HG03135 (cell line): ENCODE data around the gene CDC42EP3.

Experiments used
- ATAC-seq: cut with Tn5 transposase; IDR thresholded peaks from one replicate; pipeline ENCODE4 v1.9.1; 2021; ENCODE audit warnings: mild to moderate bottlenecking, moderate library complexity; ENCODE audit not compliant: unreplicated experiment

The CDC42EP3 gene

DNA sequence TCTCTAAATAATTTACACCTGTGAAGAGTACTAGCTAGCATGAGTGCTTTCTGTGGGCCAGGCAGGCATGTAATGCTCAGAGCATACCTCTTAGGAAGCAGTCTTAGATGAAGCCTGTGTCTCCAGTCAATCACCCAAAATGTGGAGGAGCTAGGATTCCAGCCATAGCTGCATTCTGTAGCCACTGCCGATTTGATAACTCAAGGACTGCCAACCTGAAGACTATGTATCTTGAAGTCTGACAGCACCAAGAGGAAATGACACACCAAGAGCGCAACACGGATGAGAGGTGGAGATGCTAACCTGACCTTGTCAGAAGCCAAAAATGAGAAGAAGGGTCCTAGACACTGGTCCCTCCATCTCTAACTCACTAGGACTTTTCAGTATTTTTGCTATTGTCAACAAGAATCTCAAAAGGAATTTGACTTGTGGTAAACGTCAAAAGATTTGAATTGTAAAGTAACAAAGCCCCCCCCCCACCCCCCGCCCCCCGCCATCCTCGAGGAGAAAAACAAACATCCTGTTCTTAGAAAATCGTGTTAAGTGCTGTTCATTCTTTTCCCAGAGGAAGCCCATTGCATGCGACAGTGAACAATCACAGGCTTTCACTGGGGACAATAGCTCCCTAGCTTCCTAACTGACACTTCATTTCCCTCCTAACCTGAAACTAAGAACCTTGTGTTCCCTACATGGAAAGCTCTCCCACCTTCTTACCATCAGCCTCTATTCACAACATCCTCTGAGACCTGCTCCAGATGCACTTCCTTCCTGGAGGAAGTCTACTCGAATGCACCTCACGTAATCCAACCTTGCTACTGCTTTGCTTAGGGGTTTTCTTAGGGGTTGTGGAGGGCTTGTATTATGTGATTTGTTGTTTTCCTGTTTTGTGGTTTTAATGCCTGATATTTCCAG lies 14.7 kb downstream of the CDC42EP3 start:
- ATAC-seq = no peak

DNA sequence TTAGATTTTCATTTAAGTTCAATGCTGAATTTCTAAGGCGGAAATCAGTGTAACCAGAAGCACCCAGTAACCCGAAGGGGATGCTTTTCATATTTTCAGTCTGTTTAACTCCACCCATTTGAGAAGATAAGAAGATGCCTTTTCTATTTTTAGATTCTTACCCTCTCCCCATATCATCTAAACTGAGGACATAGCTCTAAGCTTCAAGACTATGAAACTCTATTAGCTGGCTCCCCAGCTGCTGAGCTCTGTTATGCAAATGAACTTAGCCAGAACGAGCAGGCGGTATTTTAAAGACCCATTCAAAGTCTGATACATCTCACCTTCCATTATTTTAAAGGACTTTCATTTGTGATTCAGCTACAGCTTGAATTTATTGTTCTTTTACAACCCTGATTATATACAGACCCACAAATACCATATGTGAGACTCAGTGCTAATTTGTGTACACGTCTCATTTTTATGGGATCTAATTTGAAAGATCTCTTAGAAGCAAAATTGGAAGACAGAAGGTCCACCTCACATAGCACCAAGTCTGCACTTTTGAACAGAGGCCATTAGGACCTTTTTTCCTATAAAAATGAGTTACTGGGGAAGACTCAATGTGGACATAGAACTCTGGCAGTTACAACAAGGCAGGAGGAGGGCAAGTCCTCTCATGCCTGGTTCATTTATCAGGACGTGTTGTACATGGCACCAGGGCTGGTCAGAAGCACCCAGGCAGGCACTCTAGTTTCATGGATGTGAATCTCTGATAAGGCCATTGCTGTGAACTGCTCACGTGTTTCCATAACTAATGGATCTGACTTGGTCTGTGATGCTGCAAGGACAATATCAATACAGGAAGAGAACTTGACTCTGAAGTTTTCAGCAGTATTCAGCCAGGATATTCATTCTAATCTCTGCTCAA lies 16.3 kb downstream of the CDC42EP3 start:
- ATAC-seq = peak; percentile 78

DNA sequence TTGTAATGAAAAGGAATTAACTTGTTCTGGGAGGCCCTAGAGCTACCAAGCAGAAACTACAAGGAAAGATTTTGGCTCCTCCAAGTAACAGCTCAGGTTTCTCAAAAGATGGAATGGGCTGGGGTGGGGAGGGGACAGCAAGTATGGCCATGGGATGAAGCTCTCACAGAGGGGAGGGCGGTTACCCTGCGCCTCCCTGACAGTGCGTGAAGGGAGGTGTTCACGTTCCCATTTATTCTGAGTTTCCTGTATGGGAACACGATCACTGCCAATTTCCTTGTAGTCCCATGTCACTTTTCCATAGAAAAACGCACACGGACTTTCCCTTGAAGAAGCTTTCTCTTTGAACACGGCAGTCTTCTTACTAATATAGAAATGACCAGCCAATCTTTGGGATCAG lies 17.0 kb downstream of the CDC42EP3 start:
- ATAC-seq = no peak

DNA sequence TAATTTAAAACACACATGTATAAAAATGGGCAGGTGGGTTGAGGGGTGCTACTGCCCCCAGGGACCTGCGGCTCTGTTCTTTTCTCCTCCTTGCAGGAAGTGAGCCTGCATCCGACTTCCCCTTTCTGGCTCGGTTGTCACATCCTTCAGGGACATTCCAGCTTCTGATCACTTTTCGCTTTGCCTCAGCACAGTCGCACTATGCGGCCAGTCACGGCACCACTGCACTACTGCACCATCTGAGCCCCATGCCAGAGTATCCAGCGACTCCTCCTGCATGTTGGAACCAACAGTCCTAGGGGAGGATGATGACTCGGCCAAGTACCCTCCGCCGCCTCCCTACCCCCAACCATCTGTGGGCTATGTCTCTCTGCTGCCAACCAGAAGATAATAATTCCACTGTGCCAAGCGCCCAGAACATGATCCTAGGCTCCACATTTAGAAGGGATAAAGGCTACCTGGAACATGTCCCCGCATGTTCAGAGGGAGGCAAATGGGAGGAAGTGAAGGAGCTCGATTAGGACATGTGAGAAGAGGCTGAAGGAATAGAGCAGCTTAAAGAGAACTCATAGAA lies 17.6 kb downstream of the CDC42EP3 start:
- ATAC-seq = peak; percentile 37

DNA sequence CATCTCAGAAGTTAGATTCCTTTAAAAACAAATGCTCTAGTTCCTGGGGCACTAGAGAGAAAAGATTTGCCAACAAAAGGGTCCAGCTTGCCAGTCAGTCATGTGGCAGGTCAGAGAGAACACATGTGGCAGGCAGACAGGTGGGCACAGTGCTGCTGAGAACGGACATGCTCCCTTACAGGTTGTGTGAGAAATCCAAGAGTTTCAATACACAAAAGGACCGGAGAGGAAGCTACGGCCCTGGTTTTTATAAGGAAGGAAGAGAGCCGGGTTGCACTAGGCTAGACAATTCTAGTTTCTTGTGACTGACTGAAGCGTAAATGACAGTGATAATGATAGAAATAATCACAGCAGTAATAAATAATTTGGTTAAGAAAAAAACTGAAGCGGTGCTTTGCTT lies 18.3 kb downstream of the CDC42EP3 start:
- ATAC-seq = no peak

DNA sequence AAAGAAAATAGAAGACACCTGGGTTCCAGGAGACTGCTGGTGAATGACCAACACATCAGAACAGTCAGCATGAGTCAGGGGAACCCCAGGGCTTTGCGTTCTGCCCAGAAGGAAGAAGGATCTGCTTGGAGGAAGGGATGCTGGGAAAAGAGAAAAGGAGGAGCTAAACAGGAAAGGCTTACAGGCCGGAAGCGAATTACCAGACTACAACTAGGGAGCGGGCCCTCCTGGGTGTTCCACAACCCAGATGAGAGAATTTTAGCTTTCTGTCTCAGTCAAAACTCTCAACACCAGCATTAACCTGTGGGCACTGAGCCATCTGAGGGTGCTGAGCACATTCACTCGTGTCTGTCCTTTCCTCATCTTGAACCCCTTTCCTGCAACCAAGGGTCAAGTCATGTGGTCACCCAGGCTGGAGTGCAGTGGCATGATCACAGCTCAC lies 19.2 kb downstream of the CDC42EP3 start:
- no peak for ATAC-seq

DNA sequence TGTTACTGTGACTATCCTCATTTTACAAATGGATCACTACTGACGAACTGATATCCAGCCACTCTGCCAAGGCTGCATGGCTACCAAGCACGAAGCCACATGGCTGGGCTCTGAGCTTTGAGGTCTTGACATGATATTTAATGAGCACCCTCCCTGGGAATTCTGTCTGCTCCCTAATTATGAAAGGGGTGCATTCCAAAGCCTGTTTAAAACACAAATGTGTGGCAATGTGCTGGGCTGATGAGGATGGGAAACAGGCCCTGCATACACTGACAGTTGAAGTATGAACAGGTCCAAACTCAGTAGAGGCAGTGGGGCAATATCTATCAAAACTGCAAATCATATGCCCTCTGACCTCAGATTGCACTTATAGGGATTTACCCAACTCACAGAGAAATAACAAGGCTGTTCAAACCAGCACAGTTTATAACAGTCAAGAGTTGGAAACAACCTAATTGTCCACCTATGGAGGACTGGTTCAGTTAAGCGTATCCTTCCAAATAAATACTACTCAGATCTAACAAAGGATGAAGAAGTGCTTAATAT lies 20.8 kb downstream of the CDC42EP3 start:
- ATAC-seq = no peak

DNA sequence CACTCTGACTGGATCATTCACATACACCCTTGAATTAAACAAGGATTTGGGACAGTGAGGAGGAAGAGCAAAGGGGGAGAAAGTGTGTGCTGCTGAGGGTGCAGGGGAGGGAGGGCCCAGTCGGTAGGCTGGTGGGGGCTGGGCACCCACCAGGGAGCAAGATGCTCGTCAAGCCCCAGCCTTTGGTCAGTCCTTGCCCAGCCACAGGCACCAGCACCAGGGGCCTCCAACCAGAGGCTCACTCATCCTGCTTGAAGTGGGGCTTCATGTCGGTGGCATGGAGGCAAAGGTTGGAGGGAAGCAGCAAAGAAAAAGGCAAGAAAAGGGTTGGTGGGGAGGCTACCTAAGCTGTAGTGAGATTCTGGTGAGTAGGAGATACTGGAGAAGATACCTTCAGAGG lies 21.9 kb downstream of the CDC42EP3 start:
- no peak for ATAC-seq

DNA sequence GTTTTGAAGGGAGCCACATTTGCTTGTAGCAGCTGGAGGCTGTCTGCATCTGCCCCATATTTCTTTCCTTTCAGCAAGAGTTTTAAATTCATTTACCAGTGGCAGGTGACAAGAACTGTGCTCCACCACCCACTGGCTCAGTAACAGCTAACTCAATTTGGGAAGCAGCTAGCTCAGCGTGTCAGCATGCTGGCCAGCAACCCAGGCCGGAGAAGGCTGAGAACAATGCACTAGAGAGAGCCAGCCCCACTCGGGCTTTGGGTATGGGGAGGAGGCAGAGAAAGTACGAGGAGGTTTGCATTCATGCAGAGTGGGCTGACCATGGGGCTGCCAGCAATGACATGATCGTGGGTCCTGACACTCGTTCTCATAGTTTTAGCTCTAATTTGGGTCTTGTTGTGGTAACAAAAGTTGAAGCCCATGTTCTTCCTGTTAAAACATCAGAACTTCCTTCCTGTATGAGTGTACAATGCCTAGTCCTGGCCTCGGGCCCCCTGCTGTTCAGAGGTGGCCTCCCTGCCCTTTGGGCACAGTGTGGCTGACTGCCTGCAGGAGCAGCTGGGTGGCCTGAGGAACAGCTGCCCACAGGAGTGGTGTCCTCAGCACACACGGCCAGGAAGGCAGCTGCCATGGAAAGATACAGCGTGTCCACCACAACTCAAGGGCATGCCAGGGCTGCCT lies 23.0 kb downstream of the CDC42EP3 start:
- no peak for ATAC-seq

DNA sequence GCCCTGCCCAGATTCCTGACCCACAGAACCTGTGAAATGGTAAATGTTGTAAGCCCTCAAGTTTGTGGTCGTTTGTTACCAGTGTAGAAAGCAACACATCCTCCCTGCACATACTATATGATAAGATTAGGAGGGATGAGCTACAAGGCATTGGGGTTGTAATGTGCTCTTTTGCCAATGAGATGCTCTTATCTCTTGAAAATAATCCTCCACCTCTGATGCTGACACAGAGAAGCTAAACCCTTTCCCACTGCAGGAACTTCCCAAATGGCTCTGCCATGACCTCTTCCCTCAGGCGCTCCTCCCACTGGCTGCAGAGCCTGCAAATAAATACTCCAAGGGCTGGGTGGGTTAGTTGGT lies 23.5 kb downstream of the CDC42EP3 start:
- ATAC-seq = no peak

DNA sequence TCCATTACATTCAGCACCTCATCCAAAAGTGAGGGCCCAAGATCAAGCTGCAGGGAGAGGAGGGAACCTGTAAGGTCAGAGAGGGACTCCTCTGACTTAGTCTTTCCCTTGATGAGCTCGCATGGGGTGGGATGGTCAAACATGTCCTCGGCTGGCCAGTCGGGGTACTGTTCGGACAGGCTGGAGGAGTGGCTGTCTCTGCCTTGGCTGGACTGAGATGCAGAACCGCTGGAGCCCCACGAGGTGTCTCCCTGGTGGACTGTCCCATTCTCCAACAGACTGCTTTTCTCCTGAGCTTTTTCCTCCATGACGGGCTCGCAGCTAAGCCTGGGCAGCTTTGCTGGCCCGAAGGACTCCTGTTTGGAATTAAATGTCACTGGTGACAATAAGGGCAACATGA lies 25.6 kb downstream of the CDC42EP3 start:
- no peak for ATAC-seq

DNA sequence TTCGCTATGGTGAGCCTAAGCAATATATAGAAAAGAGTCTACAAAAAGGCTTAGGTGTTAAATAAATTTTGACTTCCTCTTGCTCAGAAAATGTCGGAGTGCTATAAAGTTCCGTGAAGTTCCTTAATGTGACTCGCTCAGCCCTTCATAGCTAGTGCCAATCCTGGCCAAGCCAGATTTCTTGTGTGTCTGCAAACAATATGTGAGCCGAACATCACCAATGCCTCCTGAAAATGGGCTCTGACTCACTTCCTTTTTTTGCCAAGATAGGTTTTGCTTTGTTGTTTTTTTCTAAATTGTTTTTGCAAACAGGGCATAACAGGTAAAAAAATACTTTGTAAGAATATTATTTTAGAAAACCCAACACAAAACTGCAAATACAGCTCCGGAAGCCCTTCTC lies 26.1 kb downstream of the CDC42EP3 start:
- no peak for ATAC-seq

DNA sequence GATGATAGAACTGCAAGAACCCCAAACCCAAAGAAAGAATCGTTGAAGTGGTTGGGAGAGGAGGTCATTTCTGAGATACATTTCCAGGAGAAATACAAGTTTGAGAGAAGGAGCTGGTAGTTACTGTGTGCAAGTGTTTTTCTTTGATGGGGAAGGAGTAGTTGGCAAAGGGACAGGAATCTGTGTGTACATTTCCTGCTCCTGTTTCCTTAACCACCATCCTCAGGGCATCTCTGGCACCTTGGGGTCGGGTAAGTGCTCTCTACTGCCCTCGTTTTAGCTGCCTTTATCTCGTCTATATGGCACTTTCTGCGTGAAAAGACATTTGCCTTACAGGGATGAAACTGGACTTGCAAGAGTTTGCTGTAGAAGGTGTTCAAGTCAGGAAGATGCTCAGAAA lies 27.3 kb downstream of the CDC42EP3 start:
- ATAC-seq = no peak

DNA sequence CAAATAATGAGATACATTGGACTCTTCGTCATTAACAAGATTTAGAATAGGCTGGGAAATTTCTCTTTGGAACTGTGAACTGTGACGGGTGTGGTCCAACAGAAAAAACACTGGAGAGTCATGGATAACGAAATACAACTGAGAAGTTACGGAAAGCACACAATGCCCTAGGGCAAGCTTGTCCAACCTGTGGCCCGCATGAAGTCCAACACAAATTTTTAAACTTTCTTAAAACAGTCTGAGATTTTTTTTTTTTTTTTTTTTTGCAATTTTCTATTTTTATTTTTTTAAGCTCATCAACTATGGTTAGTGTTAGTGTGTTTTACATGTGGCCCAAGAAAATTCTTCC lies 27.7 kb downstream of the CDC42EP3 start:
- no peak for ATAC-seq

DNA sequence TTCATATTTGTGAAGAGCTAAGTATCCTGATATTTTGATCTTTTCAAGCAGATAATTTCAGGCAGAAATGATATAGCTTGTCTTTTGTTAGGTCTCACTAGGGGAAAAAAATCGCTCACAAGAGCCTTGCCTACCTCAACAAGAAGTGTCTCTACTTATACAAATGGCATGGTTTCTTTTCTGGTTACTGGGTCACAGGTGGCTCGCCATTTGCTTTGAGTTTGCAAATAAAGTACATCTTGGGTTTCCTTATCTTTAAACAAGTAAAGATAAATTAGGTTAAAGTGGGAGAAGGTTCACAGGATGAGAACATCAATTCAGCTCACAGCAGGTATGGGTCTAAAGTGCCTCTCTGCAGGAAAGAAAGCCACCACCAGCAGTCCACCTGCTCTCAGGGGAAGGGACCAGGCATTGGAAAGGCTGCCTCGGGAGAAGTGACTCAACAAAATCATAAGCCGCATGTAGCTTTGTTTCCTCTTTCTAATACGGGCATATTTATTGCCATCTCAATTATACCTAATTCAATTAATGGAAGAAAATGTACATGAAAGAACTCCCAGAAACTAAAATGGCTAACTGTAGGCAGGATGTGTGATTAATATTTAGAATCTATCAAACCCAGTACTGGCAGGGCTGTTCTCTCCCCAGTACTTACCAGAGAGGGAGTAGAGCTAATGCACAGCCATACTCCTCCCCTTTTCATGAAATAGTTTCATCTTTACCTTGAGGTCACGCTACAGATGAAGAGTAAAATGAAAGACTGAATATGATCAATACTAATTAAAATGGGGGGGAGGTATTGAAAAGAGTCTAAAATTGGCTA lies 28.3 kb downstream of the CDC42EP3 start:
- ATAC-seq = no peak

DNA sequence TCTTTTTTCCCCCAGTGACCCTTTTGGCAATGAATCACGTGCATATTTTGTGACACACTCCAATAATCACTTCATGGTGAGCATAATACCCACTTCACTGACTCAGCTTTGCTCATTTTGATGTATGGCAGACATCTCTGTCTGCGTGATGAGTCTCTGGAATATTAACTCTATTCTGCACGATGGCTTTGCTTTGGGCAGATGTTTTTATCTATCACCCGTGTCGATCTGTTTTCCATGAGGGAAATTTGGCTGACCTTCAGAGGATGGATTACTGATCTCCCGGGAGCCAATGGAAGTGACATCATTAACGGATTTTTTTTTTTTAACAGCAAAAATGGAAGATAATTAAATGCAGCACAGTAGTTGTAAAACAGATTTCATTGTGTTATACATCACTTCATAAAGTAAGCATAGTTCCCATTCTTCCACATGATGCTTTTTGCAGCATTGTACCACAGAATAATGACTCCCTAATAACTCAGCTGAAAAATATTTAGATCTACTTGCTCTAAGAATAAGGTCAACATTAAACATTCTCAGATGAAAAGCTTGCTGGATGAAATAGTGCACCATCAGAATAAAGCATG lies 29.8 kb downstream of the CDC42EP3 start:
- no peak for ATAC-seq

DNA sequence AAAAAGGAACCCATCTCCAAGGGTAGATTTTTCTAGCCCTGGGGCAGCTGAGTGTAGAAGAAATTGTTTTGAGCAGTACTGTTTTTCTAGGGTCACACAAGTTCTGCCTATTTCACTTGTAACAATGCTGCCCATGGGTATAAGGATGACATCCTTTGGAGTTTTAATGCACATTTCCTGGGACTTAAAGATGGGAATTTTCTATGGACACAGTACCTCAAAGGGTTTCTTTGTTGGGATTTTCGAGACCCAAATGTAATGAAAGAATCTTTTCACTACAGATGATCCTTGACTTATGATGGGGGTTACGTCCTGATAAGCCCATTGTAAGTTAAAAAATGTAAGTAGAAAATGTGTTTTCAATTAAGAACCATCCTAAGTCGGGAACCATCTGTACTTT lies 31.8 kb downstream of the CDC42EP3 start:
- no peak for ATAC-seq

DNA sequence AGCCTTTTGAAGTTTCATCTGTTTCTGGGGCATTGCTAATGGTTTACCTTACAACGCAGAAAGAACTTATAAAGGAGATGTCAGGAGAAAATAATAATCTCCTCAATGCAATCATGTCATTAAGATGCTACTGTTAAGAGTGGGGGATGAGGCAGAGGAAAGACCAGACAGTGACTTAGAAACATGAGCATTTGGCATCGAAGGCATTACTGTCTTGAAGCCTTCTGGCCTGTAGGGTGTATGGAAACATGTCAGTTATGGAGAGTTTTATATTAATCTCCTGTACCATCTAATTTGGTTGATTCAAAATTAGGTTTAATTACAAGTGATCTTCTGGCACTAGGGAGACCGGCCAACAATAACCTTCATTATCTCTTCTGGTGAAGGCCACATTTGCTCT lies 32.5 kb downstream of the CDC42EP3 start:
- ATAC-seq = no peak

DNA sequence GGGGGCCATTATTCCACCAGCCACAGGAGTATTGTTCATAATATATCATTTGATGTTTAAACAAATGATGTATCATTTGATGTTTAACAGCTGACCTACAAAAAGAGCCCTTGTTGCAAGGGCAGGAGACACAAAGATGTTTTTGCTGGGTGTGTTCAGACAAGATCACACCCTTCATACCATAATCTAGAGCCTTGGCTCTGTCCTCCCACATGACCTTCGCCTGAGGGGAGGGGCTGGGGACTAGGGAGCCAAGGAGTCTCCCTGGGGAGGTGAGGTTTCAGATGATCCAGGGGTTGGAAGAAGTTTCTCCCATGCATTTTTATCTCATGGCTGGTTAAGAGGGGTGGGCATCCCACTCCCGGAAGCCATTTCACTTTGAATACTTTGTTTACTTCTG lies 33.5 kb downstream of the CDC42EP3 start:
- no peak for ATAC-seq
